Measurements from ENCODE around the gene MAP3K14.

DNA sequence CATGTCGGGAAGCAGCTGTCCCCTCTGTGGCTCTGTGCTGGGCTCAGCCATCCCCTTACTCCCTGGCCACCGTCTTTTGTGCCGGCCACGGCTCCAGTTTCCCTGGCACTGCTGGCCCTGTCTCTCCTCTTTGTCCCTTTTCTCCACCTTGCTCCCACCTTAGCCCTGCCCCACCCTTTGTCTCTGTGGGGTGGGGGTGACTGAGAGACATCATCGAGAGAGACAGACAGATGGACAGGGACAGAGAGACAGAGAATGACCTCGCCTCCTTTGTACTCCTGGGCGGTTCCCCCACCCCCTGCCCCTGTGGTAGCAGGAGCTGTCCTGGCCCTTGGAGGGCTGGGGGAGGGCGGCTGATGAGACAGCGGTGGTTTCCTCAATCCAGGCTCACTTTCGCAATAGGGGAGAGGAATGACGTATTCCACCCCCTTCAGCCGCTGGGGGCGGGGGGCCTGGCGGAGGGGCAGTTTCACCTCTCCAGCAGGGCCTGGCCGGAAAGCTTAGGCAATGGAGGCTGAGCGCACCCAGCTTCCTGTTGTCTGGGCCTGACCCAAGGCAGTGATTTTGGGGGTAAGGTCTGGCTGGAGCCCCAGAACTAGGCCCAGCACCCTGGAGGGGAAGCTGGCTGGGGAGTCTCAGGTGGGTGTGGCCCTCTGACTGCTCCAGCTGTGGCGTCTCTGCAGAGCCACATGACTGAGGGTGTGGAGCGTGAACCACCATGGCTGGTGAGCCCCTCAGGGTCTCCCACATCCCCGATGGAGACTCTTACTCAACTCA, 87.9 kb downstream of the MAP3K14 start:
- TF ChIP-seq CHD2 (IDR thresholded peaks at IDR 0.05; ENCODE audit: borderline replicate concordance, low read depth, low read length), result peak; percentile 89
- no peak for TF ChIP-seq EZH2 (IDR thresholded peaks at IDR 0.05; ENCODE audit: borderline replicate concordance, control insufficient read depth, low read depth, low read length)
- TF ChIP-seq ZNF217 (IDR thresholded peaks at IDR 0.05), result no peak
- TF ChIP-seq, protein P1, sequence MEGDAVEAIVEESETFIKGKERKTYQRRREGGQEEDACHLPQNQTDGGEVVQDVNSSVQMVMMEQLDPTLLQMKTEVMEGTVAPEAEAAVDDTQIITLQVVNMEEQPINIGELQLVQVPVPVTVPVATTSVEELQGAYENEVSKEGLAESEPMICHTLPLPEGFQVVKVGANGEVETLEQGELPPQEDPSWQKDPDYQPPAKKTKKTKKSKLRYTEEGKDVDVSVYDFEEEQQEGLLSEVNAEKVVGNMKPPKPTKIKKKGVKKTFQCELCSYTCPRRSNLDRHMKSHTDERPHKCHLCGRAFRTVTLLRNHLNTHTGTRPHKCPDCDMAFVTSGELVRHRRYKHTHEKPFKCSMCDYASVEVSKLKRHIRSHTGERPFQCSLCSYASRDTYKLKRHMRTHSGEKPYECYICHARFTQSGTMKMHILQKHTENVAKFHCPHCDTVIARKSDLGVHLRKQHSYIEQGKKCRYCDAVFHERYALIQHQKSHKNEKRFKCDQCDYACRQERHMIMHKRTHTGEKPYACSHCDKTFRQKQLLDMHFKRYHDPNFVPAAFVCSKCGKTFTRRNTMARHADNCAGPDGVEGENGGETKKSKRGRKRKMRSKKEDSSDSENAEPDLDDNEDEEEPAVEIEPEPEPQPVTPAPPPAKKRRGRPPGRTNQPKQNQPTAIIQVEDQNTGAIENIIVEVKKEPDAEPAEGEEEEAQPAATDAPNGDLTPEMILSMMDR (IDR thresholded peaks at IDR 0.05 in 2 of 3, conservative IDR thresholded peaks at IDR 0.05 in 1 of 3; ENCODE audit: control insufficient read depth in 2 of 3, extremely low read depth in 1 of 3, insufficient read depth in 1 of 3, low read depth in 3 of 3, low read length in 3 of 3), result no peak
- peak; percentile 48 for TF ChIP-seq POLR2AphosphoS5 (IDR thresholded peaks at IDR 0.05; ENCODE audit: low read length)
- peak; percentile 82; the same call in 1 of the 2 replicates for TF ChIP-seq ZBED1 (IDR thresholded peaks at IDR 0.05; ENCODE audit: borderline replicate concordance)
- TF ChIP-seq BRCA1 (IDR thresholded peaks at IDR 0.05; ENCODE audit: low read depth, low read length), result no peak
- peak; percentile 24; the same call in 1 of the 2 replicates for TF ChIP-seq SPI1 (IDR thresholded peaks at IDR 0.05; ENCODE audit: borderline replicate concordance, insufficient read depth, low read depth, low read length)
- peak; percentile 75 for TF ChIP-seq POLR2A (IDR thresholded peaks at IDR 0.05; ENCODE audit: low read depth, low read length)
- TF ChIP-seq, protein P2, sequence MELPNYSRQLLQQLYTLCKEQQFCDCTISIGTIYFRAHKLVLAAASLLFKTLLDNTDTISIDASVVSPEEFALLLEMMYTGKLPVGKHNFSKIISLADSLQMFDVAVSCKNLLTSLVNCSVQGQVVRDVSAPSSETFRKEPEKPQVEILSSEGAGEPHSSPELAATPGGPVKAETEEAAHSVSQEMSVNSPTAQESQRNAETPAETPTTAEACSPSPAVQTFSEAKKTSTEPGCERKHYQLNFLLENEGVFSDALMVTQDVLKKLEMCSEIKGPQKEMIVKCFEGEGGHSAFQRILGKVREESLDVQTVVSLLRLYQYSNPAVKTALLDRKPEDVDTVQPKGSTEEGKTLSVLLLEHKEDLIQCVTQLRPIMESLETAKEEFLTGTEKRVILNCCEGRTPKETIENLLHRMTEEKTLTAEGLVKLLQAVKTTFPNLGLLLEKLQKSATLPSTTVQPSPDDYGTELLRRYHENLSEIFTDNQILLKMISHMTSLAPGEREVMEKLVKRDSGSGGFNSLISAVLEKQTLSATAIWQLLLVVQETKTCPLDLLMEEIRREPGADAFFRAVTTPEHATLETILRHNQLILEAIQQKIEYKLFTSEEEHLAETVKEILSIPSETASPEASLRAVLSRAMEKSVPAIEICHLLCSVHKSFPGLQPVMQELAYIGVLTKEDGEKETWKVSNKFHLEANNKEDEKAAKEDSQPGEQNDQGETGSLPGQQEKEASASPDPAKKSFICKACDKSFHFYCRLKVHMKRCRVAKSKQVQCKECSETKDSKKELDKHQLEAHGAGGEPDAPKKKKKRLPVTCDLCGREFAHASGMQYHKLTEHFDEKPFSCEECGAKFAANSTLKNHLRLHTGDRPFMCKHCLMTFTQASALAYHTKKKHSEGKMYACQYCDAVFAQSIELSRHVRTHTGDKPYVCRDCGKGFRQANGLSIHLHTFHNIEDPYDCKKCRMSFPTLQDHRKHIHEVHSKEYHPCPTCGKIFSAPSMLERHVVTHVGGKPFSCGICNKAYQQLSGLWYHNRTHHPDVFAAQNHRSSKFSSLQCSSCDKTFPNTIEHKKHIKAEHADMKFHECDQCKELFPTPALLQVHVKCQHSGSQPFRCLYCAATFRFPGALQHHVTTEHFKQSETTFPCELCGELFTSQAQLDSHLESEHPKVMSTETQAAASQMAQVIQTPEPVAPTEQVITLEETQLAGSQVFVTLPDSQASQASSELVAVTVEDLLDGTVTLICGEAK (IDR thresholded peaks at IDR 0.05; ENCODE audit: borderline replicate concordance), result no peak
- no peak for TF ChIP-seq SIX5 (IDR thresholded peaks at IDR 0.05; ENCODE audit: low read depth, low read length, severe bottlenecking)
- 0 out of 2 replicates have a peak, but pooled peaks have one; percentile 5 for TF ChIP-seq SMC3 (IDR thresholded peaks at IDR 0.05; ENCODE audit: borderline replicate concordance, low read length)
- no peak for TF ChIP-seq GABPA (IDR thresholded peaks at IDR 0.05; ENCODE audit: low read depth)
- TF ChIP-seq NFIC (IDR thresholded peaks at IDR 0.05; ENCODE audit: low read depth, low read length), result no peak

Measured in GM12878 (cell line).